ENCODE results near the gene LPP.
A peak's percentile ranks its signal among the peaks of the same experiment; 100 is the strongest.

LPP gene

DNA sequence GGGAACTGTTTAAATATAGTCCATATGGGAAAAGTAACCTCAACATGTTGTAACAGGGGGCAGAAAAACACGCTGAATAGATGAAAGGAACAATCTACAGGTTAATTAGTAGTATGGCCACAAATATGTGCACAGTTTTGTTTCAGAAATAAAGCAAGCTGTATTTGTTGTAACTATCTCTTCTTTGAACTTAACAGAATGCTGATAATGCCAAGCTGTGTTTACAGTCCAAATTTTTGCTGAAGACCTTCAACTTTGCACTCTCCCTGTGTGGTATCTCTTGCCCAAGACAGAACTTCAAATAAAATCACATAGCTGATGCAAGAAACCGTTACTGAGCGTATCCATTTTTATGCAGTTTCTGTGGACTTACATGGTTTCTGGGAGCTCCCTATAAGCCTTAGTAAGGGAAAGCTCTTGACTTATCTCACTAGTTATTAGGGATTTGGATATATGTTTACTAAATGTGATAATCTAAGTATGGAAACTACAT is 592.4 kb downstream of the LPP start:
- TF ChIP-seq, protein P1, sequence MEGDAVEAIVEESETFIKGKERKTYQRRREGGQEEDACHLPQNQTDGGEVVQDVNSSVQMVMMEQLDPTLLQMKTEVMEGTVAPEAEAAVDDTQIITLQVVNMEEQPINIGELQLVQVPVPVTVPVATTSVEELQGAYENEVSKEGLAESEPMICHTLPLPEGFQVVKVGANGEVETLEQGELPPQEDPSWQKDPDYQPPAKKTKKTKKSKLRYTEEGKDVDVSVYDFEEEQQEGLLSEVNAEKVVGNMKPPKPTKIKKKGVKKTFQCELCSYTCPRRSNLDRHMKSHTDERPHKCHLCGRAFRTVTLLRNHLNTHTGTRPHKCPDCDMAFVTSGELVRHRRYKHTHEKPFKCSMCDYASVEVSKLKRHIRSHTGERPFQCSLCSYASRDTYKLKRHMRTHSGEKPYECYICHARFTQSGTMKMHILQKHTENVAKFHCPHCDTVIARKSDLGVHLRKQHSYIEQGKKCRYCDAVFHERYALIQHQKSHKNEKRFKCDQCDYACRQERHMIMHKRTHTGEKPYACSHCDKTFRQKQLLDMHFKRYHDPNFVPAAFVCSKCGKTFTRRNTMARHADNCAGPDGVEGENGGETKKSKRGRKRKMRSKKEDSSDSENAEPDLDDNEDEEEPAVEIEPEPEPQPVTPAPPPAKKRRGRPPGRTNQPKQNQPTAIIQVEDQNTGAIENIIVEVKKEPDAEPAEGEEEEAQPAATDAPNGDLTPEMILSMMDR (IDR thresholded peaks at IDR 0.05; ENCODE audit: low read depth, low read length, missing control alignments) = no peak
- Histone ChIP-seq H3K36me3 (replicated peaks) (no peaks in the 10 kb centered on the region), H3K27ac (no peak overlapping the region), H3K4me3 (ENCODE audit: low read depth, low read length) (no peak overlapping the region), H3K27me3 (replicated peaks) (no peaks in the 10 kb centered on the region)
- no peak for DNase-seq
- in situ Hi-C loops (cut with HindIII; ENCODE audit: low pct_ligation_motif_present, low sequenced_read_pairs) = no loop called here

- Histone ChIP-seq H3K36me3 (replicated peaks) (no peaks in the 10 kb centered on the region), H3K4me3 (ENCODE audit: low read depth, low read length) (no peak overlapping the region), H3K27ac (no peak overlapping the region), H3K27me3 (replicated peaks) (no peaks in the 10 kb centered on the region)
- DNase-seq = no peak
- in situ Hi-C loops (cut with HindIII; ENCODE audit: low pct_ligation_motif_present, low sequenced_read_pairs) = no loop called here
- TF ChIP-seq, protein P1 (IDR thresholded peaks at IDR 0.05; ENCODE audit: low read depth, low read length, missing control alignments) = no peak
Observed at GRCh38 chr3:188747489-188747888, 593.5 kb downstream of the LPP start.

- no peak overlapping the region for H3K27ac ChIP-seq
- no peak overlapping the region for H3K4me3 ChIP-seq (ENCODE audit: low read depth, low read length)
- TF ChIP-seq, protein P1 (IDR thresholded peaks at IDR 0.05; ENCODE audit: low read depth, low read length, missing control alignments) = peak; percentile 67
- no peak for DNase-seq
- no peaks in the 10 kb centered on the region for H3K27me3 ChIP-seq (replicated peaks)
- in situ Hi-C loops (cut with HindIII; ENCODE audit: low pct_ligation_motif_present, low sequenced_read_pairs) = no loop called here
- no peaks in the 10 kb centered on the region for H3K36me3 ChIP-seq (replicated peaks)
Observed at GRCh38 chr3:188749010-188749617, 595.2 kb downstream of the LPP start.

GRCh38 chr3:188749830-188750229 is 595.9 kb downstream of the LPP start:
- DNase-seq = no peak
- Histone ChIP-seq H3K27ac (no peak overlapping the region), H3K4me3 (ENCODE audit: low read depth, low read length) (no peak overlapping the region), H3K36me3 (replicated peaks) (no peaks in the 10 kb centered on the region), H3K27me3 (replicated peaks) (no peaks in the 10 kb centered on the region)
- in situ Hi-C loops (cut with HindIII; ENCODE audit: low pct_ligation_motif_present, low sequenced_read_pairs) = no loop called here
- TF ChIP-seq, protein P1 (IDR thresholded peaks at IDR 0.05; ENCODE audit: low read depth, low read length, missing control alignments) = no peak

- H3K27ac ChIP-seq = no peak overlapping the region
- no peak for DNase-seq
- no peaks in the 10 kb centered on the region for H3K36me3 ChIP-seq (replicated peaks)
- in situ Hi-C loops (cut with HindIII; ENCODE audit: low pct_ligation_motif_present, low sequenced_read_pairs) = no loop called here
- TF ChIP-seq, protein P1 (IDR thresholded peaks at IDR 0.05; ENCODE audit: low read depth, low read length, missing control alignments) = no peak
- no peak overlapping the region for H3K4me3 ChIP-seq (ENCODE audit: low read depth, low read length)
- no peaks in the 10 kb centered on the region for H3K27me3 ChIP-seq (replicated peaks)
Observed at GRCh38 chr3:188750617-188751016, 596.7 kb downstream of the LPP start.

DNA sequence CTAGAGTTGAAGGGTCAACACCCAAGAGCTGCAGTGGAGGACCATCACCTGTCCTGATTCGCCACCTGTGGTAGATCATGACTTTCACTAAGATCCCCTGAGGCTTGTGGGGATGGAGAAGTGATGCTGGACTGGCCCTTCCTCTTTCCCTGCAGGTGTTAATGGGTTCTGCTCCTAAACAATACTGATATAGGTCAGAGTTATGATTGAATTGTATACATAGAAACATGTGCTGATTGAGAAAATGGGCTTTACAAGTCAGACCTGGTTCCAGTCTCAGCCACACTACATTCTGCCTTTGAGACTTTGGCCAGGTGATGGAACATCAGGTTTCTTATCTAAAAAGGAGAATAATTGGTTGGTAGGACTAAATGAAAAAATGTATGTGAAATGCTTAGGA is 598.9 kb downstream of the LPP start:
- no peak overlapping the region for H3K4me3 ChIP-seq (ENCODE audit: low read depth, low read length)
- H3K27ac ChIP-seq = no peak overlapping the region
- no peak for DNase-seq
- in situ Hi-C loops (cut with HindIII; ENCODE audit: low pct_ligation_motif_present, low sequenced_read_pairs) = no loop called here
- TF ChIP-seq, protein P1 (IDR thresholded peaks at IDR 0.05; ENCODE audit: low read depth, low read length, missing control alignments) = no peak
- no peaks in the 10 kb centered on the region for H3K27me3 ChIP-seq (replicated peaks)
- H3K36me3 ChIP-seq (replicated peaks) = no peaks in the 10 kb centered on the region
